SK-N-SH treated with all-trans-retinoic acid at 6 μM for 48 hours (cell line): ENCODE data around the gene EVI5.

Experiments
- GLIS3 ChIP-seq: fragments of 250-450 bp; sonication (Bioruptor Pico); IDR thresholded peaks from 2 replicates; pipeline ENCODE4 v1.5.0; 2020; ENCODE audit warnings: mild to moderate bottlenecking, moderate library complexity
- RARB ChIP-seq: fragments of 250-450 bp; sonication (Bioruptor Pico); IDR thresholded peaks from 2 replicates; pipeline ENCODE4 v1.8.0; 2021; ENCODE audit warnings: mild to moderate bottlenecking, moderate library complexity
- TOX ChIP-seq: fragments of 250-450 bp; sonication (Bioruptor Pico); IDR thresholded peaks from 2 replicates; pipeline ENCODE4 v1.8.0; 2021; ENCODE audit warnings: mild to moderate bottlenecking, moderate library complexity, borderline replicate concordance
- ZFP30 ChIP-seq: fragments of 450-650 bp; formaldehyde crosslinking; IDR thresholded peaks from 2 replicates; pipeline ENCODE4 v1.5.0; 2022; ENCODE audit warnings: mild to moderate bottlenecking, moderate library complexity
- TF ChIP-seq, protein P1 (sequence below): fragments of 250-450 bp; sonication (Bioruptor Pico); IDR thresholded peaks from 2 replicates; pipeline ENCODE4 v1.8.0; 2020; ENCODE audit warnings: mild to moderate bottlenecking, moderate library complexity, borderline replicate concordance
- TF ChIP-seq, protein P2 (sequence below): fragments of 250-450 bp; sonication (Bioruptor Pico); IDR thresholded peaks from 2 replicates; pipeline ENCODE4 v1.5.1; 2020; ENCODE audit warnings: low read depth, mild to moderate bottlenecking, moderate library complexity

DNA sequence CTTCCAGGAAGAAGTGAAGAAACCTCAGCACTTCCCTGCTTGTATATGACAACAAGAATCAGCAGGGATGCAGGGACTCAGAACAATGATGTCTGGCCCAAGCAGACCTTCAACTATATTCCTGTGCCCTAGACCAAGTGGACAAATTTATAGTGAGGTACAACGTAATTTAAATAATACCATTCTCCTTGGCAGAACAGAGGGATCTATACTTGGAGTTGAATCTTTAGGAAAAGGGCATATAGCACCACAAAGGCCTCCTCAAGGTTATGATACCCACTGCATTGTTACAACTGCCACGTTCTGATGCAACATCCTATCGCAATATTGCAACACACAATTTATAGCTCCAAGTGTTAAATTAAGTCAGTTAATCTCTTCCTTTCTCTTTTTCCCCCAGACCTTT, 269.1 kb downstream of the EVI5 start:
- TF ChIP-seq GLIS3 (CRISPR knock-in tag) (no peak), RARB (no peak), TOX (no peak), ZFP30 (CRISPR knock-in tag) (no peak)
- TF ChIP-seq, protein P1, sequence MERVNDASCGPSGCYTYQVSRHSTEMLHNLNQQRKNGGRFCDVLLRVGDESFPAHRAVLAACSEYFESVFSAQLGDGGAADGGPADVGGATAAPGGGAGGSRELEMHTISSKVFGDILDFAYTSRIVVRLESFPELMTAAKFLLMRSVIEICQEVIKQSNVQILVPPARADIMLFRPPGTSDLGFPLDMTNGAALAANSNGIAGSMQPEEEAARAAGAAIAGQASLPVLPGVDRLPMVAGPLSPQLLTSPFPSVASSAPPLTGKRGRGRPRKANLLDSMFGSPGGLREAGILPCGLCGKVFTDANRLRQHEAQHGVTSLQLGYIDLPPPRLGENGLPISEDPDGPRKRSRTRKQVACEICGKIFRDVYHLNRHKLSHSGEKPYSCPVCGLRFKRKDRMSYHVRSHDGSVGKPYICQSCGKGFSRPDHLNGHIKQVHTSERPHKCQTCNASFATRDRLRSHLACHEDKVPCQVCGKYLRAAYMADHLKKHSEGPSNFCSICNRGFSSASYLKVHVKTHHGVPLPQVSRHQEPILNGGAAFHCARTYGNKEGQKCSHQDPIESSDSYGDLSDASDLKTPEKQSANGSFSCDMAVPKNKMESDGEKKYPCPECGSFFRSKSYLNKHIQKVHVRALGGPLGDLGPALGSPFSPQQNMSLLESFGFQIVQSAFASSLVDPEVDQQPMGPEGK (CRISPR knock-in tag), result no peak
- TF ChIP-seq, protein P2, sequence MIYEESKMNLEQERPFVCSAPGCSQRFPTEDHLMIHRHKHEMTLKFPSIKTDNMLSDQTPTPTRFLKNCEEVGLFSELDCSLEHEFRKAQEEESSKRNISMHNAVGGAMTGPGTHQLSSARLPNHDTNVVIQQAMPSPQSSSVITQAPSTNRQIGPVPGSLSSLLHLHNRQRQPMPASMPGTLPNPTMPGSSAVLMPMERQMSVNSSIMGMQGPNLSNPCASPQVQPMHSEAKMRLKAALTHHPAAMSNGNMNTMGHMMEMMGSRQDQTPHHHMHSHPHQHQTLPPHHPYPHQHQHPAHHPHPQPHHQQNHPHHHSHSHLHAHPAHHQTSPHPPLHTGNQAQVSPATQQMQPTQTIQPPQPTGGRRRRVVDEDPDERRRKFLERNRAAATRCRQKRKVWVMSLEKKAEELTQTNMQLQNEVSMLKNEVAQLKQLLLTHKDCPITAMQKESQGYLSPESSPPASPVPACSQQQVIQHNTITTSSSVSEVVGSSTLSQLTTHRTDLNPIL (CRISPR knock-in tag), result no peak
